ENCODE measurements around the gene SAE1.

DNA sequence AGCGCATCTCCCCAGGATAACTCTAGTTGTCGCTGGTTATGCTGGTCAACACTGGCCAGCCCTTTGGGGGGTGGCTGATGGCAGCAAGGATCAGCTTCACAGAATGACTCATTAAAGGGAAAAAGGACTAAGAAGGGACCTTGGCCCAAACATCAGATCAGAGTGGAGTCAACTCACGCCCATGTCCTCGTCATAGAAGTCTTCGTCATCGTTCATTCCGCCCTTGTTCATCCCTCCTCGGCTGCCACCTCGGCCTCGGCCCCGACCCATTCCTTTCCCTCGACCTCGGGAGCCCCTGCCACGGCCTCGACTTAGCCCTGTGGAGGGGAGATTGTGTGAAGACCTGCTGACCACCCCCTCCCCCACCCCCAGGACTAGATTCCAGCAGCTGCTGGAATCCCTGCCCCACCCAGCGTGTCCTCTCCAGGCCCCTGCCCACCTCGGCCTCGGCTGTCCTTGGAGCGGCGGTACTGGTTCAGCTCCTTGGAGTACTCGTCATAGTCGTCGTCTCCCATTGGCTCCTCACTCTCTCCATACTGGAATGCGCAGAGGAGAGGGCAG, 45.7 kb upstream of the SAE1 start:
- TF ChIP-seq, protein P1, sequence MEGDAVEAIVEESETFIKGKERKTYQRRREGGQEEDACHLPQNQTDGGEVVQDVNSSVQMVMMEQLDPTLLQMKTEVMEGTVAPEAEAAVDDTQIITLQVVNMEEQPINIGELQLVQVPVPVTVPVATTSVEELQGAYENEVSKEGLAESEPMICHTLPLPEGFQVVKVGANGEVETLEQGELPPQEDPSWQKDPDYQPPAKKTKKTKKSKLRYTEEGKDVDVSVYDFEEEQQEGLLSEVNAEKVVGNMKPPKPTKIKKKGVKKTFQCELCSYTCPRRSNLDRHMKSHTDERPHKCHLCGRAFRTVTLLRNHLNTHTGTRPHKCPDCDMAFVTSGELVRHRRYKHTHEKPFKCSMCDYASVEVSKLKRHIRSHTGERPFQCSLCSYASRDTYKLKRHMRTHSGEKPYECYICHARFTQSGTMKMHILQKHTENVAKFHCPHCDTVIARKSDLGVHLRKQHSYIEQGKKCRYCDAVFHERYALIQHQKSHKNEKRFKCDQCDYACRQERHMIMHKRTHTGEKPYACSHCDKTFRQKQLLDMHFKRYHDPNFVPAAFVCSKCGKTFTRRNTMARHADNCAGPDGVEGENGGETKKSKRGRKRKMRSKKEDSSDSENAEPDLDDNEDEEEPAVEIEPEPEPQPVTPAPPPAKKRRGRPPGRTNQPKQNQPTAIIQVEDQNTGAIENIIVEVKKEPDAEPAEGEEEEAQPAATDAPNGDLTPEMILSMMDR (IDR thresholded peaks at IDR 0.05) = no peak
- no peak for TF ChIP-seq POLR2A (IDR thresholded peaks at IDR 0.05)
